ENCODE results near the gene SEC24C. TPM values are rescaled to one million over a fixed set of nuclear protein-coding genes. Genes with fewer than 3 reads are reported as not detected.
A peak's percentile ranks its signal among the peaks of the same experiment; 100 is the strongest.

The SEC24C gene
- total and polyA plus RNA-seq, 8 donors: 23.3 to 42.5 (median 32.8) TPM

DNA sequence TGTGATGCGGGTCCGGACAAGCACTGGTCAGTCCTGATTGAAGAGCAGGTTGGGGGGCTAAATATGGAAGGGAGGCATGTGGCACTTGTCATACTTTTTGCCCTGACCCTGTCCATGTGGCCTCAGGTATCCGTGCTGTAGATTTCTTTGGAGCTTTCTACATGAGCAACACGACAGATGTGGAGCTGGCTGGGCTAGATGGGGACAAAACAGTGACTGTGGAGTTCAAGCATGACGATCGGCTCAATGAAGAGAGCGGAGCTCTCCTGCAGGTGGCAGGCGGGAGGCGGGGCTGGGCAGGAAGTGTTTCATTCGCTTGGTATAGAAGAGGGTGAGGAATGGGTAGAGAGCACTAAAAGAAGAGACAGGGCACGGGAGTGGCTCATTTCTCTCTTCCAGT is 24.7 kb downstream of the SEC24C start:
- Histone ChIP-seq H3K27ac (no peak overlapping the region), H3K27me3 (no peaks in the 10 kb centered on the region), H3K4me1 (peaks cover 0 to 4% (median 0%) of the 10 kb centered on the region in 3 donors), H3K4me3 (no peak overlapping the region), H3K36me3 (peaks cover 3 to 55% (median 38%) of the 10 kb centered on the region in 3 donors), H3K9me3 (no peaks in the 10 kb centered on the region)
- intact Hi-C loops (cut with DNase I): no loop called here
- no peak for ATAC-seq
- WGBS, 2 donors: 84 to 86% methylated on average over 11 of the region's 11 CpGs
- no peak for FAIRE-seq
- DNase-seq: no peak
- TF ChIP-seq, protein P1, sequence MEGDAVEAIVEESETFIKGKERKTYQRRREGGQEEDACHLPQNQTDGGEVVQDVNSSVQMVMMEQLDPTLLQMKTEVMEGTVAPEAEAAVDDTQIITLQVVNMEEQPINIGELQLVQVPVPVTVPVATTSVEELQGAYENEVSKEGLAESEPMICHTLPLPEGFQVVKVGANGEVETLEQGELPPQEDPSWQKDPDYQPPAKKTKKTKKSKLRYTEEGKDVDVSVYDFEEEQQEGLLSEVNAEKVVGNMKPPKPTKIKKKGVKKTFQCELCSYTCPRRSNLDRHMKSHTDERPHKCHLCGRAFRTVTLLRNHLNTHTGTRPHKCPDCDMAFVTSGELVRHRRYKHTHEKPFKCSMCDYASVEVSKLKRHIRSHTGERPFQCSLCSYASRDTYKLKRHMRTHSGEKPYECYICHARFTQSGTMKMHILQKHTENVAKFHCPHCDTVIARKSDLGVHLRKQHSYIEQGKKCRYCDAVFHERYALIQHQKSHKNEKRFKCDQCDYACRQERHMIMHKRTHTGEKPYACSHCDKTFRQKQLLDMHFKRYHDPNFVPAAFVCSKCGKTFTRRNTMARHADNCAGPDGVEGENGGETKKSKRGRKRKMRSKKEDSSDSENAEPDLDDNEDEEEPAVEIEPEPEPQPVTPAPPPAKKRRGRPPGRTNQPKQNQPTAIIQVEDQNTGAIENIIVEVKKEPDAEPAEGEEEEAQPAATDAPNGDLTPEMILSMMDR (IDR thresholded peaks at IDR 0.05): no peak

DNA sequence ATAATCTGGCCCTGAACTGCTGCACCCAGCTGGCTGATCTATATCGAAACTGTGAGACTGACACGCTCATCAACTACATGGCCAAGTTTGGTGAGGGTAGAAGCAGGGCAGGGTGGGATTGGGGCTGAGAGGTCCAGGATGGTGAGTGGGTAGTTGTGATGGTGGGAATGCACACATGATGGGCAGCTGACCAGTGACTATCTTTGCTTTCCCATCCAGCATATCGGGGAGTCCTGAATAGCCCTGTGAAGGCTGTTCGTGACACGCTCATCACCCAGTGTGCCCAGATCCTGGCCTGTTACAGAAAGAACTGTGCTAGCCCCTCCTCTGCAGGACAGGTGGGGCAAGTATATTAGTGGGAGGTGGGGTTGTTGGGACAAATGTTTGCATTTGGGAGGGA is 25.2 kb downstream of the SEC24C start:
- 88 to 91% methylated on average over 5 of the region's 5 CpGs for WGBS, 2 donors
- ATAC-seq: no peak
- peaks cover 3 to 53% (median 38%) of the 10 kb centered on the region in 3 donors for H3K36me3 ChIP-seq

DNA sequence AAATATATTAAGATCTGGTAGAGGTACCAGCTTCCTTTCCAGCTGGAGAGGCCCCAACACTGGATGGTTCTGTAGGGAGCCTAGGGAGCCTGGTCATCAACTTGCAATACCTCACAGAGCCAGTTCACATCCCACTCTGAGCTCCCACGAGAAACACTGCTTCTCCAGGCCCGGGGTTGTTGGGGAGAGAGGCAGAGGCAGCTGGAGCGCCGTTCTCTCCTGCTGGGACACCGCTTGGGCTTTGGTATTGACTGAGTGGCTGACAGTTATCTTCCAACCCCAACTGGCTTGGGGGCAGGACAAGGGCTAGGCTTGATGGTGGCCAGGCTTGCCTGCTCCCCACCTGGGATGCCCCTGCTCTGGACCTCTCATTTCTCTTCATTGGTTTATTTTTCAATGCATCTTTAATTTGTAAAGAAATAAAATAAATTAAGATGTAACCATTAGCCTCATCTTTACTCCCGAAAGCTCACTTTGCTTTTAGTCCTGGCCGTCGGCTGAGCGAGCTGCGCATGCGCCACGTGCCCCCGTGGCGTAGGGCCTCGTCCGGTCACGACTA is 27.6 kb downstream of the SEC24C start:
- WGBS, 2 donors: 17 to 22% methylated on average over 17 of the region's 17 CpGs
- Histone ChIP-seq H3K4me3 (peak overlapping the region; percentile 44 to 91 (median 80)), H3K4me1 (peaks cover 0 to 21% (median 8%) of the 10 kb centered on the region in 3 donors), H3K36me3 (peaks cover 1 to 45% (median 19%) of the 10 kb centered on the region in 3 donors), H3K9me3 (no peaks in the 10 kb centered on the region), H3K27ac (peak overlapping the region; percentile 87 to 99 (median 93)), H3K27me3 (no peaks in the 10 kb centered on the region)
- intact Hi-C loops (cut with DNase I): no loop called here
- FAIRE-seq (no peak), DNase-seq (peak in 2 of 6 donors; percentile 38 to 95), ATAC-seq (peak; percentile 69 to 83 (median 76))
- TF ChIP-seq, protein P1 (IDR thresholded peaks at IDR 0.05): no peak

More for the DNA sequence above, 25.2 kb downstream of the SEC24C start:
- Histone ChIP-seq H3K4me1 (peaks cover 0 to 8% (median 0%) of the 10 kb centered on the region in 3 donors), H3K9me3 (no peaks in the 10 kb centered on the region), H3K27ac (no peak overlapping the region), H3K27me3 (no peaks in the 10 kb centered on the region), H3K4me3 (no peak overlapping the region)
- DNase-seq (no peak), FAIRE-seq (no peak)
- intact Hi-C loops (cut with DNase I): no loop called here
- TF ChIP-seq, protein P1 (IDR thresholded peaks at IDR 0.05): no peak

DNA sequence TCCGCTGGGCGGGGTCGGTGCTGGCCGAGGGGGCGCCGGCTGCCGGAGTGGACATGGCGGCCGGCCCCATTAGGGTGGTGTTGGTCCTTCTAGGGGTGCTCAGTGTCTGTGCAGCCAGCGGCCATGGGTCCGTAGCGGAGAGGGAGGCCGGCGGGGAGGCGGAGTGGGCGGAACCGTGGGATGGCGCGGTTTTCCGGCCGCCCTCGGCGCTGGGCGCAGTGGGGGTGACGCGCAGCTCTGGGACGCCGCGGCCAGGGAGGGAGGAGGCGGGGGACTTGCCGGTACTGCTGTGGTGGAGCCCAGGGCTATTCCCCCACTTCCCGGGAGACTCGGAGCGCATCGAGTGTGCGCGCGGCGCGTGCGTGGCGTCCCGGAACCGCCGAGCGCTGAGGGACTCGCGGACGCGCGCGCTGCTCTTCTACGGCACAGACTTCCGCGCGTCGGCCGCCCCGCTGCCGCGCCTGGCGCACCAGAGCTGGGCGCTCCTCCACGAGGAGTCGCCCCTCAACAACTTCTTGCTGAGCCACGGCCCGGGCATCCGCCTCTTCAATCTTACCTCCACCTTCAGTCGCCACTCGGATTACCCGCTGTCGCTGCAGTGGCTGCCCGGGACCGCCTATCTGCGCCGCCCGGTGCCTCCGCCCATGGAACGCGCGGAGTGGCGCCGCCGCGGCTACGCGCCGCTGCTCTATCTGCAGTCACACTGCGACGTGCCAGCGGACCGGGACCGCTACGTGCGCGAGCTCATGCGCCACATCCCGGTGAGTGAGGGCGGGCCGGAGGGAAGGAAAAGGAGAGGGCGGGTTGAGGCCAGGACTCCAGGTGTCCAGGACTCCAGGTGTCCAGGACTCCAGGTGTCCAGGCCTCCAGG is 28.3 kb downstream of the SEC24C start:
- Histone ChIP-seq H3K4me1 (peaks cover 0 to 21% (median 8%) of the 10 kb centered on the region in 3 donors), H3K4me3 (peak overlapping the region; percentile 44 to 91 (median 80)), H3K27me3 (no peaks in the 10 kb centered on the region), H3K36me3 (peaks cover 0 to 38% (median 11%) of the 10 kb centered on the region in 3 donors), H3K27ac (peak overlapping the region; percentile 87 to 99 (median 93)), H3K9me3 (no peaks in the 10 kb centered on the region)
- TF ChIP-seq, protein P1 (IDR thresholded peaks at IDR 0.05): no peak
- intact Hi-C loops (cut with DNase I): no loop called here
- DNase-seq: peak; percentile 81 to 95 (median 88)
- FAIRE-seq: no peak
- peak; percentile 75 to 84 (median 80) for ATAC-seq
- WGBS, 2 donors: 0% methylated on average over 70 to 101 of the region's 101 CpGs
